Endodermal cell (in vitro differentiated cells): ENCODE results near the gene ANXA2R. TPM values are rescaled to one million over a fixed set of nuclear protein-coding genes. Genes with fewer than 3 reads are reported as not detected.
A peak's percentile ranks its signal among the peaks of the same experiment; 100 is the strongest.

Experiments used
- DNase-seq: peaks from one replicate; pipeline ENCODE4 v3.0.0-alpha.2; 2017
- H3K27ac ChIP-seq: 2 replicates; pipeline ENCODE4 v1.5.1; 2013; ENCODE audit warnings: mild to moderate bottlenecking, low read depth, low read length, moderate library complexity
- H3K27me3 ChIP-seq: 2 replicates; pipeline ENCODE4 v1.6.1; 2013; ENCODE audit warnings: mild to moderate bottlenecking, low read length, moderate library complexity; ENCODE audit not compliant: insufficient read depth, control insufficient read depth, poor library complexity, severe bottlenecking
- H3K36me3 ChIP-seq: 2 replicates; pipeline ENCODE4 v1.7.0; 2013; ENCODE audit warnings: mild to moderate bottlenecking, low read length, moderate library complexity; ENCODE audit not compliant: control insufficient read depth, insufficient read depth
- H3K4me1 ChIP-seq: one replicate; pipeline ENCODE4 v1.7.0; 2013; ENCODE audit warnings: low read length; ENCODE audit not compliant: control insufficient read depth, insufficient read depth
- H3K4me3 ChIP-seq: 2 replicates; pipeline ENCODE4 v1.5.1; 2013; ENCODE audit warnings: mild to moderate bottlenecking, low read length, moderate library complexity
- H3K9ac ChIP-seq: 2 replicates; pipeline ENCODE4 v1.6.1; 2013; ENCODE audit warnings: mild to moderate bottlenecking, low read length, moderate library complexity; ENCODE audit not compliant: poor library complexity, severe bottlenecking; ENCODE audit errors: extremely low read depth
- H3K9me3 ChIP-seq: 2 replicates; pipeline ENCODE4 v1.6.1; 2013; ENCODE audit warnings: mild to moderate bottlenecking, low read length, moderate library complexity; ENCODE audit not compliant: control insufficient read depth
- H3K27ac Mint-ChIP-seq: 2 replicates; pipeline ENCODE4 v1.8.0; 2020; ENCODE audit warnings: mixed read lengths
- H3K27me3 Mint-ChIP-seq: 2 replicates; pipeline ENCODE4 v1.8.0; 2021; ENCODE audit warnings: mild to moderate bottlenecking, mixed read lengths; ENCODE audit not compliant: insufficient read depth
- H3K36me3 Mint-ChIP-seq: 2 replicates; pipeline ENCODE4 v1.8.0; 2020; ENCODE audit warnings: low read depth, mixed read lengths
- H3K4me1 Mint-ChIP-seq: 2 replicates; pipeline ENCODE4 v1.8.0; 2020; ENCODE audit warnings: mixed read lengths
- H3K4me3 Mint-ChIP-seq: 2 replicates; pipeline ENCODE4 v1.8.0; 2020; ENCODE audit warnings: mild to moderate bottlenecking, moderate library complexity, mixed read lengths
- H3K9me3 Mint-ChIP-seq: 2 replicates; pipeline ENCODE4 v1.8.0; 2020; ENCODE audit warnings: mild to moderate bottlenecking, mixed read lengths
- WGBS, 2 experiments: methylation state at CpG; one replicate each; pipeline versions ENCODE4 v1.1.5 to v1.1.7; 2013; ENCODE audit warnings: missing lambda C conversion rate in 2 of 2, mixed read lengths in 1 of 2; ENCODE audit not compliant: insufficient coverage in 1 of 2, insufficient read length in 1 of 2; 5-methylcytosine and 5-hydroxymethylcytosine counted together
- total RNA-seq, 2 donors: library from RNA; stranded (reverse); fragmentation: NEBNext Ultra II Directional in 1 of 2; extraction: Animal tissue kit (Norgen Biotek cat#: 25700) in 1 of 2; gene quantifications; 2 replicates in 1 of 2; 3 replicates in 1 of 2; pipeline ENCODE4 v1.2.1, GENCODE V29; 2021
- TF ChIP-seq, protein P1 (sequence below): fragments of 200-600 bp; sonication (generic); conservative IDR thresholded peaks from 2 replicates; pipeline ENCODE4 v1.5.0; 2021; ENCODE audit warnings: antibody characterized with exemption, mild to moderate bottlenecking

ANXA2R gene
- total RNA-seq, 2 donors from 2014 or later, result 0.73 to 0.97 TPM

DNA sequence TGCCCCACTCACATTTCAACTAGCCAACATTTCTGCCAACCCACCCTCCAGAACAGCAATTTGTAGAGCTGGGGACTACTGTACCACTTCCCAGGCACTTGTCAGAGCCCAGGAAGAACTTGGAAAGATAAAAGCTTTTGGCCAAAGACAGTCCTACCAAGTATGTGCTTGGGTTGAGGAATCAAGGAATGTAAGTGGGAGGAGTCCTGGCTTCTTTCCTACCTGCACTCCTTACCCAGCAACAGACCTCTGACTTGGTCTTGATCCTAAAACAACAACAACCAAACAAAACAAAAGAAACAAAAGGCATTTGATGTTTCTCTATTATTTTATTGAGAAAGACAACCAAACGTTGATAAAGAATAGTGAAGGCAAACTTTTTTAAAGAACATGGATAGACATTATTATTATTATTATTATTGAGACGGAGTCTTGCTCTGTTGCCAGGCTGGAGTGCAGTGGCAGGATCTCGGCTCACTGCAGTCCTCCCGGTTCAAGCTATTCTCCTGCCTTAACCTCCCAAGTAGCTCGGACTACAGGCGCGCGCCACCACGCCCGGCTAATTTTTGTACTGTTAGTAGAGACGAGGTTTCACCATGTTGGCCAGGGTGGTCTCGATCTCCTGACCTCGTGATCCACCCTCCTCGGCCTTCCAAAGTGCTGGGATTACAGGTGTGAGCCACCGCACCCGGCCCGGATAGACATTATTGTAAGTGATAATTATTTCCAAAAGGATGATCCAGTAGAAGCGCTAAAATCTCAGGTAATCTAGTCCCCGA, 33.5 kb downstream of the ANXA2R start:
- H3K27me3 ChIP-seq, result peaks cover 21% of the 10 kb centered on the region

DNA sequence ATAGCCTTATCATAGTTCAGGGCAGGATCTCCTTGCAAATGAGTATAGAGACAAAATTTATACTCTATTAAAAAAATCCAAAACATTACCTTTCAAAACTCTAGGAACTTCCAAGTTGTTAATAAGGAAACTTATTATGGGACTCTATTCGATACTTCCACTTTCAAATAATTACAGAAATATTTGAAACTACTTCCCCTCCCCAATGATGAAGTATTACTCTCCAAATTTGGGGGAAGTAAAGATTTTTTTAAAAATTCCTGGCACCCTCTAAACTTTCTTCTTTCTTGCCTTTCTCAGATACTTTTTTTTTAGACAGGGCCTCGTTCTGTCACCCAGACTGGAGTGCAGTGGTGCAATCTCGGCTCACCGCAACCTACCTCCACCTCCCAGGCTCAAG, 35.1 kb downstream of the ANXA2R start:
- Mint-ChIP-seq H3K4me3 (no peak overlapping the region), H3K36me3 (no peaks in the 10 kb centered on the region), H3K4me1 (peaks cover 20% of the 10 kb centered on the region), H3K27me3 (peaks cover 64% of the 10 kb centered on the region), H3K27ac (no peak overlapping the region), H3K9me3 (no peaks in the 10 kb centered on the region)
- no peak for DNase-seq
- Histone ChIP-seq H3K4me3 (no peak overlapping the region), H3K27ac (no peak overlapping the region), H3K9ac (no peak overlapping the region), H3K9me3 (no peaks in the 10 kb centered on the region), H3K36me3 (no peaks in the 10 kb centered on the region), H3K27me3 (peaks cover 20% of the 10 kb centered on the region), H3K4me1 (no peaks in the 10 kb centered on the region)
- TF ChIP-seq, protein P1, sequence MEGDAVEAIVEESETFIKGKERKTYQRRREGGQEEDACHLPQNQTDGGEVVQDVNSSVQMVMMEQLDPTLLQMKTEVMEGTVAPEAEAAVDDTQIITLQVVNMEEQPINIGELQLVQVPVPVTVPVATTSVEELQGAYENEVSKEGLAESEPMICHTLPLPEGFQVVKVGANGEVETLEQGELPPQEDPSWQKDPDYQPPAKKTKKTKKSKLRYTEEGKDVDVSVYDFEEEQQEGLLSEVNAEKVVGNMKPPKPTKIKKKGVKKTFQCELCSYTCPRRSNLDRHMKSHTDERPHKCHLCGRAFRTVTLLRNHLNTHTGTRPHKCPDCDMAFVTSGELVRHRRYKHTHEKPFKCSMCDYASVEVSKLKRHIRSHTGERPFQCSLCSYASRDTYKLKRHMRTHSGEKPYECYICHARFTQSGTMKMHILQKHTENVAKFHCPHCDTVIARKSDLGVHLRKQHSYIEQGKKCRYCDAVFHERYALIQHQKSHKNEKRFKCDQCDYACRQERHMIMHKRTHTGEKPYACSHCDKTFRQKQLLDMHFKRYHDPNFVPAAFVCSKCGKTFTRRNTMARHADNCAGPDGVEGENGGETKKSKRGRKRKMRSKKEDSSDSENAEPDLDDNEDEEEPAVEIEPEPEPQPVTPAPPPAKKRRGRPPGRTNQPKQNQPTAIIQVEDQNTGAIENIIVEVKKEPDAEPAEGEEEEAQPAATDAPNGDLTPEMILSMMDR, result no peak
- 96% methylated on average over 3 to 4 of the region's 4 CpGs for WGBS, 2 experiments

More for the DNA sequence above, 33.5 kb downstream of the ANXA2R start:
- TF ChIP-seq, protein P1, result no peak
- H3K27ac ChIP-seq, result no peak overlapping the region
- peaks cover 66% of the 10 kb centered on the region for H3K27me3 Mint-ChIP-seq
- WGBS, 2 experiments, result 91 to 96% methylated on average over 18 to 19 of the region's 19 CpGs
- no peaks in the 10 kb centered on the region for H3K9me3 Mint-ChIP-seq
- H3K4me3 ChIP-seq, result no peak overlapping the region
- H3K4me3 Mint-ChIP-seq, result peak overlapping the region; percentile 73
- no peaks in the 10 kb centered on the region for H3K36me3 ChIP-seq
- no peaks in the 10 kb centered on the region for H3K9me3 ChIP-seq
- H3K36me3 Mint-ChIP-seq, result no peaks in the 10 kb centered on the region
- H3K9ac ChIP-seq, result no peak overlapping the region
- no peak overlapping the region for H3K27ac Mint-ChIP-seq
- no peaks in the 10 kb centered on the region for H3K4me1 ChIP-seq
- DNase-seq, result no peak
- peaks cover 17% of the 10 kb centered on the region for H3K4me1 Mint-ChIP-seq

DNA sequence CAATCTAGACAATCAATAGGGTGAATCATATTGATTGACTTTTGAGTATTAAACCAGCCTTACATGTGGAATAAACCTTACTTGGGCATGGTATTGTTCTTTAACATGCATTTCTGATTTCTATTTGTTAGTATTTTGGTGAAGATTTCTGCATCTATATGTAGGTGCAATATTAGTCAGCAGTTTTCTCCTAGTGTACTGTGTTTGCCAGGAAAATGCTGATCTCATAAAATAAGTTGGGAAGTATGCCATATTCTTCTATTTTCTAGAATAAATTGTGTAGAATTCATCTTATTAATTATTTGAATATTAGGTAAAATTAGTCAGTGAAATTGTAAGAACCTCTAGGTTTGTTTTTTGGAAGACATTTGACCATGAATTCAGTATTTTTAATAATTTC, 38.4 kb downstream of the ANXA2R start:
- Histone ChIP-seq H3K4me3 (no peak overlapping the region), H3K27me3 (peaks cover 37% of the 10 kb centered on the region), H3K36me3 (no peaks in the 10 kb centered on the region), H3K9me3 (no peaks in the 10 kb centered on the region), H3K4me1 (no peaks in the 10 kb centered on the region), H3K9ac (no peak overlapping the region), H3K27ac (no peak overlapping the region)
- Mint-ChIP-seq H3K27ac (no peak overlapping the region), H3K4me3 (no peak overlapping the region), H3K36me3 (no peaks in the 10 kb centered on the region), H3K27me3 (peaks cover 79% of the 10 kb centered on the region), H3K4me1 (peaks cover 16% of the 10 kb centered on the region), H3K9me3 (no peaks in the 10 kb centered on the region)
- TF ChIP-seq, protein P1, result no peak
- no peak for DNase-seq
